KMS-11 (cell line): ENCODE results near the gene RPL4.
"Not testable (repeated sequence)": the region's sequence is repeated elsewhere in the genome, so short reads cannot be mapped to it uniquely, and the experiment has no call there.

Source experiments
- H2AFZ ChIP-seq: fragments of 200-600 bp; sonication (generic); 2 replicates; pipeline ENCODE4 v1.6.1; 2016; ENCODE audit warnings: antibody characterized with exemption, mixed run types, low read depth
- H3K27ac ChIP-seq: fragments of 200-600 bp; sonication (generic); 2 replicates; pipeline ENCODE4 v1.6.1; 2016; ENCODE audit warnings: mild to moderate bottlenecking, mixed run types
- H3K27me3 ChIP-seq: fragments of 200-600 bp; sonication (generic); 2 replicates; pipeline ENCODE4 v1.6.1; 2017; ENCODE audit warnings: mild to moderate bottlenecking, low read depth, mixed run types, moderate library complexity; ENCODE audit not compliant: insufficient read depth
- H3K36me3 ChIP-seq: fragments of 200-600 bp; sonication (generic); 2 replicates; pipeline ENCODE4 v1.6.1; 2017; ENCODE audit warnings: mild to moderate bottlenecking, mixed run types; ENCODE audit not compliant: insufficient read depth
- H3K4me1 ChIP-seq: fragments of 200-600 bp; sonication (generic); 2 replicates; pipeline ENCODE4 v1.6.1; 2016; ENCODE audit warnings: mild to moderate bottlenecking, low read depth, mixed run types; ENCODE audit not compliant: poor library complexity, severe bottlenecking
- H3K4me2 ChIP-seq: fragments of 200-600 bp; sonication (generic); 2 replicates; pipeline ENCODE4 v1.7.0; 2016; ENCODE audit warnings: mild to moderate bottlenecking, mixed run types
- H3K4me3 ChIP-seq: fragments of 200-600 bp; sonication (generic); IDR thresholded peaks from 2 replicates; pipeline ENCODE4 v1.6.1; 2017; ENCODE audit warnings: low read depth, low read length, mixed read lengths; ENCODE audit not compliant: insufficient read depth
- H3K79me2 ChIP-seq: fragments of 200-600 bp; sonication (generic); 2 replicates; pipeline ENCODE4 v1.6.1; 2016; ENCODE audit warnings: low read depth, mixed run types; ENCODE audit not compliant: insufficient read depth
- H3K9ac ChIP-seq: fragments of 200-600 bp; sonication (generic); 2 replicates; pipeline ENCODE4 v1.6.1; 2016; ENCODE audit warnings: mild to moderate bottlenecking, mixed run types
- H4K20me1 ChIP-seq: fragments of 200-600 bp; sonication (generic); 2 replicates; pipeline ENCODE4 v1.6.1; 2016; ENCODE audit warnings: mild to moderate bottlenecking, mixed run types; ENCODE audit not compliant: insufficient read depth
- CTCF ChIP-seq: fragments of 200-600 bp; sonication (generic); conservative IDR thresholded peaks from 2 replicates; pipeline ENCODE4 v1.6.1; 2017; ENCODE audit warnings: low read depth, mild to moderate bottlenecking, antibody characterized with exemption, low read length, moderate library complexity, mixed read lengths

RPL4 gene

DNA sequence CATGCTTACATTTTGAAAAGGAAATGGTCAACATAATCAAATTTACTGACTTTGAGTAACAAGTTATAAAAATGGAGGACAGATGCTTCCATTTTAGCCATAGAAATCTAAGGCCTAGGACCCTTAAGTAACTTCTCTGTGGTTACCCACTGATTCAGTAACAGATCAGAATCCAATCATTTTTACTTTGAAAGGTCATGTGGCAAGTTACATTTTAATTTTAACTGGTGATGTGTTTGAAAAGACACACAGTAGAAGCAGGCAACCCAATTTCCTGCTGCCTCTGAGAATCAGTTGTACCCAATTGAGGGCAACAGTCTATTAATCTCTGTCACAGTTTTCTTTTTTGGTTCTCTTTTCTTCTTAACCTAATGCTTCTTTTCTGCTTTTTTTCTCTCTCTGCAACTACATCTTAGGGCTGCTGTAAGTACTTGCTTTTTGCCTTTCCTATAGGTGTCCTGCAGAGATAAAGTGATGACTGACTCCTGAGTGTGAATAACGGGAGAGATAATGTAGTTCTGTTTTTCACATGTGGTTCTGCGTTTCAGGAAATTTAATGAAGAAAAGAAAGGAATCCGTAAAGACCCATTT lies 3.7 kb upstream of the RPL4 start:
- H3K4me1 ChIP-seq: peaks cover 9% of the 10 kb centered on the region
- no peak overlapping the region for H2AFZ ChIP-seq
- no peak overlapping the region for H3K27ac ChIP-seq
- no peaks in the 10 kb centered on the region for H4K20me1 ChIP-seq
- H3K4me2 ChIP-seq: no peak overlapping the region
- H3K9ac ChIP-seq: no peak overlapping the region
- no peaks in the 10 kb centered on the region for H3K27me3 ChIP-seq
- H3K36me3 ChIP-seq: no peaks in the 10 kb centered on the region
- peaks cover 44% of the 10 kb centered on the region for H3K79me2 ChIP-seq
- H3K4me3 ChIP-seq: no peak overlapping the region
- no peak for TF ChIP-seq CTCF

DNA sequence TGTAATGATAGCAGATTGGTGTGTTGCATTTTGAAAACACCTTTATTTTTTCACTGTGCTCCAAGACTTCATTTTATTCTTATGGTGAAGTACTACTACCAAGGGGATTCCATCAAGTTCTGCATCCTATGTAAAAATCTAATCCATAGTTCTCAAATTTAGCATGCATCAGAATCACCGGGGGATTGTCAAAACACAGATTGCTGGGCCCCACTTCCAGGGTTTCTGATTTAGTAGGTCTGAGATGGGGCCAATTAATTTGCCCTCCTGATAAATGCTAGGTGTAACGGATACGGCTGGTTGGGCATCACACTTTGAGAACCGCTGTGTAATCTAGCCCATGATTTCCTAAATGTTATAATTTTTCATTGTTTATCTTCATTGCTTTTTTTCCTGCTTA lies 1.2 kb upstream of the RPL4 start:
- H3K27ac ChIP-seq: peak overlapping the region; percentile 96; the same call in 1 of the 2 replicates
- peak overlapping the region; percentile 76 for H2AFZ ChIP-seq
- H3K4me2 ChIP-seq: peak overlapping the region; percentile 97

DNA sequence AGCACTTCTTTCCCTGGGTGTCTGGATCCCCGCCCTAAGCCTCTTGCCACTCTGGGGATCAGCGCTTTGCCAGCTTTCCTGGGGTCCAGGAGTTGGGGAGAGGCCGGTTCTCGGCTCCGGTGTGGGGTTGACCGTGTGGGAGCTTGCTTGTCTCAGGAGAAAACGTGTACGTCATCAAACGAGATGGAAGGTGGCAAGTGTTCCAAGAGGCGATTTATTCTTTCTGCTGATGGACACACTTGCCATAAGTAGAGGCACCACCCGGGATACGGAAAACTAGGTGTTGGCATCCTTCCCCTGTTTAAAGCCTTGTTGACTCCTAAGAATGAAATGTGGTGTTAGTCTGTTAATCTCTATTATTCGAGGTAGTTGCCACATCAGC lies 766 bp upstream of the RPL4 start:
- Histone ChIP-seq H3K36me3 (peaks cover 28% of the 10 kb centered on the region), H2AFZ (peak overlapping the region; percentile 76), H3K4me2 (peak overlapping the region; percentile 97), H3K4me1 (peaks cover 38% of the 10 kb centered on the region), H3K27me3 (no peaks in the 10 kb centered on the region), H4K20me1 (peaks cover 13% of the 10 kb centered on the region), H3K27ac (peak overlapping the region; percentile 96), H3K79me2 (peaks cover 73% of the 10 kb centered on the region), H3K4me3 (no peak overlapping the region), H3K9ac (peak overlapping the region; percentile 98)
- TF ChIP-seq CTCF: no peak

More for the DNA sequence above, 1.2 kb upstream of the RPL4 start:
- peaks cover 24% of the 10 kb centered on the region for H3K36me3 ChIP-seq
- H4K20me1 ChIP-seq: peaks cover 10% of the 10 kb centered on the region
- H3K4me1 ChIP-seq: peaks cover 34% of the 10 kb centered on the region
- H3K9ac ChIP-seq: peak overlapping the region; percentile 98; the same call in 1 of the 2 replicates
- TF ChIP-seq CTCF: no peak
- no peak overlapping the region for H3K4me3 ChIP-seq
- peaks cover 70% of the 10 kb centered on the region for H3K79me2 ChIP-seq
- H3K27me3 ChIP-seq: no peaks in the 10 kb centered on the region

GRCh38 chr15:66503780-66504562 lies 684 bp downstream of the RPL4 start:
- H3K27me3 ChIP-seq: no peaks in the 10 kb centered on the region
- TF ChIP-seq CTCF: no peak
- H3K36me3 ChIP-seq: peaks cover 35% of the 10 kb centered on the region
- peaks cover 77% of the 10 kb centered on the region for H3K79me2 ChIP-seq
- H3K9ac ChIP-seq: peak overlapping the region; percentile 98
- H3K4me1 ChIP-seq: peaks cover 53% of the 10 kb centered on the region
- H3K4me2 ChIP-seq: peak overlapping the region; percentile 97
- H4K20me1 ChIP-seq: peaks cover 13% of the 10 kb centered on the region
- no peak overlapping the region for H3K4me3 ChIP-seq
- peak overlapping the region; percentile 76; the same call in 1 of the 2 replicates for H2AFZ ChIP-seq
- peak overlapping the region; percentile 96 for H3K27ac ChIP-seq

- Histone ChIP-seq H3K4me2 (peak overlapping the region; percentile 97), H3K4me1 (peaks cover 61% of the 10 kb centered on the region), H3K9ac (peak overlapping the region; percentile 98), H4K20me1 (peaks cover 13% of the 10 kb centered on the region), H3K27ac (peak overlapping the region; percentile 96), H3K36me3 (peaks cover 36% of the 10 kb centered on the region), H3K79me2 (peaks cover 77% of the 10 kb centered on the region)
- not testable (repeated sequence) for H3K27me3 ChIP-seq, H2AFZ ChIP-seq, H3K4me3 ChIP-seq
These were observed 1.5 kb downstream of the RPL4 start for GRCh38 chr15:66503041-66503648.
